GM03348 (cell line): ENCODE measurements around the gene PAPSS2.
A peak's percentile ranks its signal among the peaks of the same experiment; 100 is the strongest.
"Not testable (repeated sequence)": the region's sequence is repeated elsewhere in the genome, so short reads cannot be mapped to it uniquely, and the experiment has no call there.

Experiments
- DNase-seq: peaks from one replicate; pipeline ENCODE4 v3.0.0; 2012; ENCODE audit warnings: low spot score

PAPSS2 gene

DNA sequence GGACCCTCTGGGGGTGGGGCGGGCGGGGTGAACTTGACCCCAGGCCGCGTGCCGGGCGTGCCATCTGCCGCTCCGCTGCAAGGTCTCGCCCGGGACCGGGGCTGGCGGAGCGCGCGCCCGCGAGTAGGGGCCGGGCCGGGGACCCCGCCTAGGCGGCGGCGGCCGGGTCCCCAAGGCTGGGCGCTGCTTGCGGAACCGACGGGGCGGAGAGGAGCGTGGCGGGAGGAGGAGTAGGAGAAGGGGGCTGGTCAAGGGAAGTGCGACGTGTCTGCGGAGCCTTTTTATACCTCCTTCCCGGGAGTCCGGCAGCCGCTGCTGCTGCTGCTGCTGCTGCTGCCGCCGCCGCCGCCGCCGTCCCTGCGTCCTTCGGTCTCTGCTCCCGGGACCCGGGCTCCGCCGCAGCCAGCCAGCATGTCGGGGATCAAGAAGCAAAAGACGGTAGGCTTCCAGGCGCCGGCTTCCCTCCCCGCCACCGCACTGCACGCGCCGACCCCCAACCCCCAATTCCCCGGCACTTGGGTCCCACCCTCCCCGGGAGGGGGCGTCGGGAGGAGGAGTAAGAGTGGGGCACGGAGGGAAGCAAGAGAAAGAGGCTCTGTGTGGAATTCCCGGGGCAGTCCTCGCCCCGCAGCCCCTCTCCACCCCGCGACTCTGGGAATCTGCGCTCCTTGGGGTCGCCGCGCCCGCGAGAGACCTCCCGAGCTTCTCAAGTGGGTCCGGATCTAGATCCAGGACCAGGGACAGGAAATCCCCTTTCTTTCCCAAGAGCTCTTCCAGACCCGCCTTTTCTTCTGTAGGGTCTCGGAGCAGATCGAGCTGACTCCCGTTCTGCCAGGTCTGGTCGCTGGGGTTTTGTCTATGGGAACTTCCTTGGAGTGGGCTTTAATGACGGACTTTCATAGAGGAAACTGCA is at the start of gene PAPSS2:
Gene PAPSS2 (plus strand): TSS at position 308 of the 913 bp plus-strand sequence. CDS start 104 bp downstream, at position 412.
- peak; percentile 87 for DNase-seq

DNA sequence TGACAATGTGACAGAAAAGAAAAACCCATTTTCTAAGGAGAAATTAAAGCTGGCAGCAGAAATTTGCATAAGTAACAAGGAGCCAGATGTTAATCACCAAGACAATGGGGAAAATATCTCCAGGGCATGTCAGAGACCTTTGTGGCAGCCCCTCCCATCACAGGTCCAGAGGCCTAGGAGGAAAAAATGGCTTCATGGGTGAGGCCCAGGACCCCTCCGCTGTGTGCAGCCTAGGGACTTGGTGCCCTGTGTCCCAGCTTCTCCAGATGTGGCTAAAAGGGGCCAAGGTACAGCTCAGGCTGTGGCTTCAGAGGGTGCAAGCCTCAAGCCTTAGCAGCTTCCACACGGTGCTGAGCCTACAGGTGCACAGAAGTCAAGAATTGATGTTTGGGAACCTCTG is 48.3 kb upstream of the PAPSS2 start:
- DNase-seq, result not testable (repeated sequence)

DNA sequence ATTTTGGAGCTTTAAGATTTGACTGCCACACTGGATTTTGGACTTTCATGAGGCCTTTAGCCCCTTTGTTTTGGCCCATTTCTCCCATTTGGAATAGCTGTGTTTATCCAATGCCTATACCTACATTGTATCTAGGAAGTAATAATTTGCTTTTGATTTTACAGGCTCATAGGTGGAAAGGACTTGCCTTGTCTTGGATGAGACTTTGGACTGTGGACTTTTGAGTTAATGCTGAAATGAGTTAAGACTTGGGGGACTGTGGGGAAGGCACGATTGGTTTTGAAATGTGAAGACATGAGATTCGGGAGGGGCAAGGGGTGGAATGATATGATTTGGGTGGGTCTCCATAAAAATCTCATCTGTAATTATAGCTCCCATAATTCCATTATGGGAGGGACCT is 47.6 kb upstream of the PAPSS2 start:
- no peak for DNase-seq

DNA sequence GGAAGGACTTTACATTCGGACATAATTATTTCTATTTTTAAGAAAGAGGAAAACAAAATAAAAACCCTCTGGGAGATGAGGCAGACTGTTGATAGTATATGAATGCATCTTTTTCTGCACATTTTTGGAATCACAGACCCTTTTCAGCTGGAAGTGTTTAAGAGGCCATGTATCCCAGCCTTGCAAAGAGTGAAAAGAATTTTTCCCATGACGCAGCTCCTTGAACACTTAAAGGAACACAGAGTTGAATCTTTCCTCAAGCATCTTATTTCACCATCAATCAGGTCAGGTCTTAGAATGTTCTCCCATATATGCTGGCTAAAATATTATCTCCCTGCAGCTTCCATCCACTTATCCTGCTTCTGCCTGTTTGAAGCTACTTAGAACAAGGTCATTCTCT is 45.9 kb upstream of the PAPSS2 start:
- DNase-seq, result no peak

DNA sequence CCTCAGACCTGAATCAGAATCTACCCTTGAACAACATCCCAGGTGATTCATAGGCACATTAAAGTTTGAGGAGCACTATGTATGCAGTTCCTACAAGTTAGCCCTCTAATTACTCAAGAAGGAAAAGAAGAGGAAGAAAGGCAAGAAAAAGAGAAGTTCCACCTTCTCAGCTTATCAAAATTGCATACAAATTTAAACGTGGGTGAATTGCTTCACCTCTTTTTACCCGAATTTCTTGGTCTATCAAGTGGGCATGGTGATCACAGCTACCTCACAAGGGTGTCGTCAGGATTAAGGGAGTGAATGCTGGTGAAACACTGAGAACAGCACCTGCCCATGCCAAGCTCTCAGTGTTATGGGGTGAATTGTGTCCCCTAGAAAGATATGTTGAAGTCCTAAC is 43.8 kb upstream of the PAPSS2 start:
- DNase-seq, result no peak

DNA sequence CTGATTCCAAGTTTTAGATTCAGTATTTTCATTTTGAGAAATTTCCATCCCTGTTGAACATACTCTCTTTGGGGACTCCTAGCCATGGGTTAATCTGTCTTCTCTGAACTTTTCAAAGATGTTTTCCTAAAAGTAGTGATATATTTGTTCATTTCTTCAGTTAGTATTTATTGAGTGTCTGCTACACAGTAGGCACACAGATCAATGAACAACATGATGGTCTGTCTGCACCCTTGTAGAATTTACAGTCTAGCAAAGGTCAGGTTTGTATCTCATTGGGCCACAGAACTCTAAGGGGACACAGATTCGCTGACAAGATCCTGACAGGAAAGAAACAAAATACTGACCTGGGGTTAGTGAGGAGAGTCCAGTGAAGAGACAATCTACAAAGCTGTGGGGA is 42.2 kb upstream of the PAPSS2 start:
- no peak for DNase-seq

DNA sequence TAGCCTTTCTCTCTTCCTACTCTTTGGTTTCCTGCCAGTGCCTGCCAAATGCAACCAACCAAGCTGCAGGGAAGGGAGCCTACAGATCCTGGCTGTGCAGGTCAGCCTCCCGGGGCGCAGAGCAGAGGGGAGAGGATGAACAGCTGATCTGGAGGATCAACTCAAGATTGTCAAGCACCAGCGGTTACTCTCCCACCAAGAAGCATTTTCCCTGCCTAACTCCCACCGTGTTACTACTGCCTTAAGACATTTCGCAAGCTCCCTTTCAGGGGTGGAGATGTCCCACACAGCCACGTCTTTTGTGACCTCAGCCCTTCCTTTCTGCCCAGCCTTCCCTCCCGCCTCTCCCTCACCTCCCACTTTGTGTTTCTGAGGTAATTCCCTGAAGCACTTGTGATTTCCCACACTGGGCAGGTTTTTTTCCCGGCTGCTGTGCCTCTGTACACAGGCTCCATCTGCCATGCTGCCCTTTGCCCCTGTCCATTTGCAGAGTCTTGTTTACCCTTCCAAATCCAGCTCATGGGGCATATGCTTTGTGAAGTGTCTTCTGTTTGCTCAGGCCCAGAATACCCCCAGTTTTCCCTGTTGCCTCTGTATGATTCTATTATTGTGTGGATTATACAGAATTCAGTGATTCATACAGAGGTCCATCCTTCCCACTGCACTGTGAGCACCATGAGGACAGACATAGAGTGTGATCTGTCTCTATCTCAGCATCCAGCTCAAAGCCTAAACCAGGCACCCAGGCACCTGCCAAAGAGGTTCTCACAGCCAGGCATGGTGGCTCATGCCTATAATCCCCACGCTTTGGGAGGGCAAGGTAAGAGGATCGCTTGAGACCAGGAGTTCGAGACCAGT is 40.9 kb upstream of the PAPSS2 start:
- no peak for DNase-seq

DNA sequence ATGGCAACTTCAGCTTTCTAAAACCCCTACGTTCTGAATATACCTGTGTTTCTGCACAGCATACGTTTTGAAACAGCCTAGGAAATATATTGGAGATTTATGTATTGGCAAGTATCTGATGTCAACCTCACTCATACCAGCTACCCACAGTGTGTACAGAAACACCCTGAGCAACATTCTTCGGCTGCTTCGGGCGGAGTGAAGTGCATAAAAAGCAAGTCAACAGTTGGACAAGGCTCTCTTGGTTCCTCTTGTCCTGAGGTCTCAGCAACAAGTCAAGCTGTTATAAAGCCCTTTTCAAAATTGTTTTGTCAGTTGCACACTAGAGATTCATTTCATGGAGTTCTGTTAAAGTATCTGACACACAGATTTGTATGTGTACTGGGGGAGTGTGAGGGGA is 40.0 kb upstream of the PAPSS2 start:
- peak; percentile 60 for DNase-seq

DNA sequence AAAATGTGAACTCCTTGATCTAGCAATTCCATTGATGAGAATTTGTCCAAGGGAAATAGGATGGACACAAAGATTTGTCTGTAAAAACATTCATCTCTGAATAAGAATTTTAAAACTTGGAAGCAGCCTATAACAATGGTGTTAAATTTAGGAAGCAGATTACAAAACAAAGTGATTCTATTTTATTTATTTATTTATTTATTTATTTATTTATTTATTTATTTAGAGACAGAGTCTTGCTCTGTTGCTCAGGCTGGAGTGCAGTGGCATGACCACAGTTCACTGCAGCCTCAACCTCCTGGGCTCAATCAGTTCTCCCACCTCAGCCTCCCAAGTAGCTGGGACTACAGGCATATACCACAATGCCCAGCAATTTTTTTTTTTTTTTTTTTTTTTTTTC is 38.2 kb upstream of the PAPSS2 start:
- DNase-seq, result not testable (repeated sequence)

DNA sequence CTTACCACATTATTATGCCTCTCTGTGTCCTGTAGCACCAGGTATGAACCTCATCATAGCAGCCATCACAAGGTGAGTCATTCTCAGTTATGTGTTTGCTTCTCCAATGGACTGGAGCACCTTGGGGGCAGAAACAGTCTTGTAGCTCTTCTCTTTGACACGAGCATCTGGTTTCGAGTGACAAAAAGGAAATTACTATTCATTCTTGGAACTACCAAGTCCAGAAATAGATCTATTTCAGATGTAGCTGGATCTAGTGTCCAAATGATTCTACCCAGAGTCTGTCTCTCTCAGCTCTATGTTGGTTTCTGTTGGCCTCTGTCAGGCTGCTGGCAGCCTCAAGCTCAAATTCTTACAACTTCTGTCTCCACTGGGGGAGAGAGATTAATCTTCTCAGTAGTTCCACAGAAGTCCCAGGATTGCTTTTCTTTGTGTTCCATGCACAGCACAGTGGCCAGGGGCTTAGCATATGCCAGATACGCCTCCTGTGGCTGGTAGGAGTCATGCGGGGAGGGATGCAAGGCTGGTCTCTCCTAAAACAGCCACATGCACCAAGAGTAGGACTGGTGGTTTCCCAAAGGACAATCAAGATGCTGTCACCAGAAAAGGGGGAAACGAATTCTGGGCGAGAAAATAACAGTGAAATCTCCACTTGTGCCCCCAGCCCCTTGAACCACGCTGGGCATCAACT is 37.2 kb upstream of the PAPSS2 start:
- DNase-seq, result no peak

DNA sequence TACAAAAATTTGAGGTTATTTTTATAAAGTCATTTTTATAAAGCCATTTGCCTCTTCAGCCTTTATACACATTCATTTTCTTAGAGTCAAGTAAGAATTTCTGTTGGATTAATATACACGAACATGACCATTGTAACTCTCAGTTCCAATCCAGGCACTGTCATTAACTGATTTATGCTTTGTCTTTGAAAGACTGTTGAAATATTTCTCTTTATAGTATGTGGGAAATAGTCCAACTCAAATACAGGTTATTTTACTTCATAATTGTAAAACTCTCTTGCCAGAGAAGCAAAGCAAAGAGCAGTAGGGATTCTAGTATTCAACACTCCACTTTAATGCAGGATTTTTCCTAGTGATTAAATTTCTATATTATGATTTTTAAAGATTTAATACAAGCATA is 36.5 kb upstream of the PAPSS2 start:
- no peak for DNase-seq

DNA sequence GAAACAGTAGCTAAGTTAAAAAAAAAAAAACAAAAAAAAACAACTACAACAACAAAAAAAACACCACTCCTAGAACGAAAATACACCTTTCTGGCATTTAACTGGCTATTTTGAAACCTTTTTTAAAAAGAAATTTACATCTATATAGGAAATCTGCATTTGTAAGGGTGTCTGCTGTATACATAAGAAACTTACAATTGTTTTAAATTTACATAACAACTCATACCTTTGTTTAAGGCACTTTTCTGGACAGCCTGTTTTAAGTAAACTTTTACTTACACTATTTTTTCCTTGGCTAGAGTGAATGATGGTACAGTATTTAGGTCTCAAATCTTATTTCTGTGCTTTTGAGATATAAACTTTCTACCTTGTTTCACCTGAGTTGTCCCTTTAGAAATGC is 34.0 kb upstream of the PAPSS2 start:
- DNase-seq, result no peak

DNA sequence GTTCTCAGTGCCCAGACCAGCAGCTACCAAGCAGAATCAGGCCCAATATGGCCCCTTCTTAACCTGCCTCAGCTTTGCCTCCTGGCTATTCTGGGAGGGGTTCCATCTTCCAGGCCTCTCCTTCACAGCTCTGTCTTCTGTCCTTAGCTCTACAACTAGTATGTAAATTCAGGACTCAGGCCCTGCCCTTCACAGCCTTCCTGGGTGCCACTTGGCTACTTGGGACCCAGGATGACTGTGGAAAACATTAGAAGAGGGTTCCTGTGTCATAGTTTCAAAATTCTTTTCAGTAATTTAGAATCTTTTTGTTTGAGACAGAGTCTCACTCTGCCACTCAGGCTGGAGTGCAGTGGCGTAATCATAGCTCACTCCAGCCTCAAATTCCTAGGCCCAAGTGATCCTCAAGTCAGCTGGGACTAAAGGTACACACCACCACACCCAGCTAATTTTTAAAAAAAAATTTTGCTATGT is 33.2 kb upstream of the PAPSS2 start:
- no peak for DNase-seq

DNA sequence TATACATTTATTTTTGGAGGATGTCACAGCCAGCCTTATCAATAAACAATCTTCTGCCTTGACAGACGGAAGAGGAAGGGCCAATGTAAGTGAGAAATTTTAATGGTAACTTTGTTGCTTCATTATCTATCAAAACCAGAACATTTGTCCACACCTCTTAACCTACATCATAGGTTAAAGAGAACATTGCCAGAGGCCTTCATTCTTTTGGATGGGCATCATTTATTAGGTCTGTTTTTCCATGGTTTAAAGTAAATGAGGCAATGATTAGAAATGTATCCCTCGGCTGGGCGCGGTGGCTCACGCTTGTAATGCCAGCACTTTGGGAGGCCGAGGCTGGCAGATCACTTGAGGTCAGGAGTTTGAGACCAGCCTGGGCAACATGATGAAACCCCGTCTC is 29.5 kb upstream of the PAPSS2 start:
- DNase-seq, result no peak

DNA sequence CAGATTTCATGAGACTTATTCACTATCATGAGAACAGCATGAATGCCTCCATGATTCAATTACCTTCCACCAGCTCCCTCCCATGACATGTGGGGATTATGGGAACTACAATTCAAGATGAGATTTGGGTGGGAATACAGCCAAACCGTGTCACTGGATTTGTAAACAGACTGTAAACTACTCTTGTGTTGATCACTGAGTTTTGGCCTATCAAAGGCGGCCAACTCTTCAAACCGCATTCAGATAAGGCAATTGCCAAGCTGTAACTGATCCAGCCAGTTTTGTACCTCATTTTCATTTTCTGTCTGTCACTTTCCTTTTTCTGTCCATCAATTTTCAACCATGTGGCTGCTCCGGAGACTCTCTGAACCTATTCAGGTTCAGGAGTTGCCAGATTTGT is 27.2 kb upstream of the PAPSS2 start:
- no peak for DNase-seq

DNA sequence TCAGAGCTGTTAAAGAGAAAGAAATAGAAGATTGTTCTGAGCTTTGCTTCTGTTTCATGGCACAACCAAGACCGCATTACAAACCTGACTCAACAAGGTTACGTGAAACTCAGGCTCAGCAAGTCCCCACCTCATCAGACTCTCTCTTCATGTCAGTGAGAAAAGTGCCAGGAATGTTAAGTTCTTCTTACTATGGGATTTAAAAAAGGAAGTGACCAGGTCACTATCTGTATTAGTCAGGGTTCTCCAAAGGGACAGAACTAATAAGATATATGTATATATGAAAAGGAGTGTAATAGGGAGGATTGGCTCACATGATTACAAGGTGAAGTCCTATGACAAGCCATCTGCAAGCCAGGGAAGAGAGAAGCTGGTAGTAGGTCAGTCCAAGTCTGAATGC is 25.4 kb upstream of the PAPSS2 start:
- DNase-seq, result no peak

DNA sequence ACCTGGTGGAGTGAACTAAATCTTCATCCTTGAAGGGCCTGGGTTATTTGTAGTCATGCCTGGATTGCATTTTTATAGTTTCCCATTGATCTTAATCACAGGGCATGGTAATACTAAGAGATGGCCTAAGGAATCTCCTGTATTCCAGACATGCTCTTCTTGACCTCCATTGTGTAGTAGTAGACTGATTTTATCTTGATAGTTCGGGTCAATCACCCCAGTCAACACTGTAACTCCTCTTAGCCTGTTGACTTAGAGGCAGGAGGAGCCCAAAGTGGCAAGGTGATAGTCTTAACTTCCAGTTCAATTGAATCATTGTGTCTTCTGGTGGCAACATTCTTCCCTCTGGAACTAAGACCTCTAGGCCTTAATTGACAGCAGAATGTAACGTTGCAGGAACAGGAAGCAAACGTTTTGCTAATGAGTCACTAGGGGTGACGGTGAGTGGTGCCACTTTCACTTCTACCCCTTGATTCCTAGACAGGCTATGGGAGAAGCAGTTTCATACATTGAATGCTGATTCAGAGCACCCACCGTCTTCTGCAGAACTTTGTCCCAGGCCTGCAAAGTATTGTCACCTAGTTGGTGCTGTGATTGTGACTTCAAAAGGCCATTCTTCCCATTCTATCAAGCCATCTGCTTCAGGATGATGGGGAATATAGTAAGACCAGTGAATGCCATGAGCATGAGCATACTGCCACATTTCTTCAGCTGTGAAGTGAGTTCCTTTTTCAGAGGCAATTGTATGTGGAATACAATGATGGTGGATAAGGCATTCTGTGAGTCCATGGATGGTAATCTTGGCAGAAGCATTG is 24.0 kb upstream of the PAPSS2 start:
- peak; percentile 42 for DNase-seq

DNA sequence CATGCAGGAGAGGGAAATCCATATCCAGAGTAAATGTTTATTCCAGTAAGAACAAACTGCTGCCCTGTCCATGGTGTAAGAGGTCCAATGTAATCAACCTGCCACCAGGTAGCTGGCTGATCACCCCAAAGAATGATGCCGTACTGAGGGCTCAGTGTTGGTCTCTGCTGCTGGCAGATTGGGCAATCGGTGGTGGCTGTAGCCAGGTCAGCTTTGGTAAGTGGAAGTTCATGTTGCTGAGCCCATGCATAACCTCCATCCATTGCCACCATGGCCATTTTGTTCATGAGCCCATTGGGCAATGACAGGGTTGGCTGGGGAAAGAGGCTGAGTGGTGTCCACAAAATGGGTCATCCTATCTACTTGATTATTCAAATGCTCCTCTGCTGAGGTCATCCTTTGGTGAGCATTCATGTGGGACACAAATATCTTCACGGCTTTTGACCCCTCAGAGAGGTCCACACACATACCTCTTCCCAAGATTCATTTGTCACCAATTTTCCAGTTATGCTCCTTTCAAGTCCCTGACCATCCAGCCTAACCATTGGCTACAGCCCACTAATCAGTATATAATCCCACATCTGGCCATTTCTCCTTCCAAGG is 23.3 kb upstream of the PAPSS2 start:
- no peak for DNase-seq

DNA sequence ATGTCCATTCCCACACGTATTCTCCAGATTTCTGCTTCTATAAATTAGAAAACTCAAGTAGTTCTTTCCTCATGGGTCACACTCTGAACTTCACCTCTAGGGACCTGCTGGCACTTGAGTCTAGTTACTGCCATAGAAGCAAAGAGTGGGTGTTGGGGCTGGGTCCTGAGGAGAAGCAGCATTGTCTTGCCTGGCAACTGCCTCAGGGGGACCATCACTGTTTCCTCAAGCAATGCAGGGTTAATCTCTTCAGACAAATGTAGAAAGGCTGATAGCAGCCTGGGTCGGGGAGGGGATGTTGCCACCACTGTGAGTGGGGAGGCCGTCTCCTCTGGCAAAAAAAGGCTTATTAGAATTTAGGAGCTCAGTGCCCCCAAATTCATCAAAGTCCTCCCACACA is 20.2 kb upstream of the PAPSS2 start:
- DNase-seq, result no peak

DNA sequence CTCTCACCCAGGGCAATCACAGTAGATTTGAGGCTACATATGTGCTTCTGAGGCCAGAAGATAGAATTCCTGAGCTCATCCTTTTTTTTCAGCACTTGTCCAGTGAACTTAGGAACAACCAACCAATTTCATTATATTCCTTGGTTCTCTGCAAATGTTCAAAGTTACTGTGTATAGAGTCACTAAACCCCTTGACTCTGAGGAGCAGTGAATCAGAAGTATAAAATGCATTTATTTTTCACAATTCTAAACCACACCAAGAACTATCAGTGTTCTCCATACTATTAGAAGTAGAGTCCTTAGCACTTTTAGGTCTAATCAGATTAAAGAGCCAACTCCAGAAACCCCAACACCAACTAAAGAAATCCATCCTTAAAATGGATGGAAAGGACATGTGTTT is 19.6 kb upstream of the PAPSS2 start:
- DNase-seq, result no peak

DNA sequence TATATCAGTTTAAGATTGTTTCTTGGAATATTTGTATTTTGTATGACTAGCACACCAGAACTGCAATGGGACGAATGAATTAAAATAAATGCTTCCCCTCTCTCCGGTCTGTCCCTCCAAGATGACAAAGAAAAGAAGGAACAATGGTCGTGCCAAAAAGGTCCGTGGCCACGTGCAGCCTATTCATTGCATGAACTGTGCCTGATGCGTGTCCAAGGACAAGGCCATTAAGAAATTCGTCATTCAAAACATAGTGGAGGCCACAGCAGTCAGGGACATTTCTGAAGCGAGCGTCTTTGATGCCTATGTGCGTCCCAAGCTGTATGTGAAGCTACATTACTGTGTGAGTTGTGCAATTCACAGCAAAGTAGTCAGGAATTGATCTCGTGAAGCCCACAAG is 17.2 kb upstream of the PAPSS2 start:
- no peak for DNase-seq
